Suprapubic skin (tissue), 4 donors: Measurements from ENCODE around the gene DMRTB1.

Source experiments
- CTCF ChIP-seq, 2 donors: fragments of 200-600 bp in 1 of 2; fragments of 450-650 bp in 1 of 2; sonication (generic) in 1 of 2; IDR thresholded peaks; one replicate each; pipeline ENCODE4 v1.5.1; 2016 to 2019; ENCODE audit warnings: antibody characterized with exemption in 2 of 2, mild to moderate bottlenecking in 1 of 2, moderate library complexity in 1 of 2
- EP300 ChIP-seq: sonication (generic); formaldehyde crosslinking; IDR thresholded peaks from one replicate; pipeline ENCODE4 v1.6.1; 2017; ENCODE audit warnings: antibody characterized with exemption
- POLR2AphosphoS5 ChIP-seq, 3 donors: sonication (generic); formaldehyde crosslinking; IDR thresholded peaks; one replicate each; pipeline ENCODE4 v1.6.1; 2017; ENCODE audit warnings: antibody characterized with exemption in 3 of 3

- TF ChIP-seq CTCF (IDR thresholded peaks at IDR 0.05) (no peak), POLR2AphosphoS5 (IDR thresholded peaks at IDR 0.05) (no peak), EP300 (no peak)
Measured at GRCh38 chr1:53410701-53411100, 48.5 kb upstream of the DMRTB1 start.
